ENCODE measurements around the gene FSTL4. TPM values are rescaled to one million over a fixed set of nuclear protein-coding genes. Genes with fewer than 3 reads are reported as not detected.

Gene FSTL4
- polyA plus RNA-seq, 1 donor from 2014 or later: 0.57 TPM

- Histone ChIP-seq H3F3A (ENCODE audit: insufficient read depth, low read length, poor library complexity, severe bottlenecking) (no peaks in the 10 kb centered on the region), H3K9me3 (ENCODE audit: low read length) (no peaks in the 10 kb centered on the region), H3K4me2 (ENCODE audit: low read length) (no peak overlapping the region), H3K36me3 (ENCODE audit: insufficient read depth, low read length) (no peaks in the 10 kb centered on the region), H3K4me3 (ENCODE audit: low read length) (no peak overlapping the region), H4K20me1 (ENCODE audit: insufficient read depth) (no peaks in the 10 kb centered on the region), H3K27ac (ENCODE audit: low read length) (no peak overlapping the region), H3K27me3 (ENCODE audit: insufficient read depth, low read depth, low read length) (no peaks in the 10 kb centered on the region), H2AFZ (ENCODE audit: low read depth, low read length) (no peak overlapping the region), H3K9ac (ENCODE audit: low read length) (no peak overlapping the region), H3K9me2 (ENCODE audit: insufficient read depth, low read length) (no peaks in the 10 kb centered on the region), H3K79me2 (replicated peaks; ENCODE audit: insufficient read depth, low read length) (no peaks in the 10 kb centered on the region)
- TF ChIP-seq CTCF (IDR thresholded peaks at IDR 0.05; ENCODE audit: poor library complexity, severe bottlenecking): no peak
- TF ChIP-seq RAD21 (conservative IDR thresholded peaks at IDR 0.05): no peak
- no peak for TF ChIP-seq MXI1 (conservative IDR thresholded peaks at IDR 0.05; ENCODE audit: poor library complexity, severe bottlenecking)
- no peak for TF ChIP-seq REST (IDR thresholded peaks at IDR 0.05; ENCODE audit: borderline replicate concordance)
- TF ChIP-seq EZH2 (IDR thresholded peaks at IDR 0.05; ENCODE audit: borderline replicate concordance, insufficient read depth, low read length, poor library complexity, severe bottlenecking): no peak
- TF ChIP-seq TAF1 (IDR thresholded peaks at IDR 0.05; ENCODE audit: low read depth): no peak
- no peak for TF ChIP-seq POLR2AphosphoS5 (IDR thresholded peaks at IDR 0.05)
- TF ChIP-seq EP300 (conservative IDR thresholded peaks at IDR 0.05; ENCODE audit: poor library complexity, severe bottlenecking): no peak
- TF ChIP-seq SMC3 (conservative IDR thresholded peaks at IDR 0.05; ENCODE audit: poor library complexity): no peak
Measured at GRCh38 chr5:133284306-133284705, 328.0 kb downstream of the FSTL4 start.

- no peaks in the 10 kb centered on the region for H3K79me2 ChIP-seq (replicated peaks; ENCODE audit: insufficient read depth, low read length)
- H3F3A ChIP-seq (ENCODE audit: insufficient read depth, low read length, poor library complexity, severe bottlenecking): no peaks in the 10 kb centered on the region
- no peaks in the 10 kb centered on the region for H3K36me3 ChIP-seq (ENCODE audit: insufficient read depth, low read length)
- no peaks in the 10 kb centered on the region for H3K27me3 ChIP-seq (ENCODE audit: insufficient read depth, low read depth, low read length)
- no peak overlapping the region for H3K9ac ChIP-seq (ENCODE audit: low read length)
- no peaks in the 10 kb centered on the region for H4K20me1 ChIP-seq (ENCODE audit: insufficient read depth)
- H3K27ac ChIP-seq (ENCODE audit: low read length): no peak overlapping the region
- H2AFZ ChIP-seq (ENCODE audit: low read depth, low read length): no peak overlapping the region
- no peaks in the 10 kb centered on the region for H3K9me3 ChIP-seq (ENCODE audit: low read length)
- no peaks in the 10 kb centered on the region for H3K9me2 ChIP-seq (ENCODE audit: insufficient read depth, low read length)
- no peak overlapping the region for H3K4me3 ChIP-seq (ENCODE audit: low read length)
- H3K4me2 ChIP-seq (ENCODE audit: low read length): no peak overlapping the region
- TF ChIP-seq MXI1 (conservative IDR thresholded peaks at IDR 0.05; ENCODE audit: poor library complexity, severe bottlenecking): no peak
- no peak for TF ChIP-seq SMC3 (conservative IDR thresholded peaks at IDR 0.05; ENCODE audit: poor library complexity)
- TF ChIP-seq TAF1 (IDR thresholded peaks at IDR 0.05; ENCODE audit: low read depth): no peak
- no peak for TF ChIP-seq RAD21 (conservative IDR thresholded peaks at IDR 0.05)
- no peak for TF ChIP-seq EZH2 (IDR thresholded peaks at IDR 0.05; ENCODE audit: borderline replicate concordance, insufficient read depth, low read length, poor library complexity, severe bottlenecking)
- no peak for TF ChIP-seq REST (IDR thresholded peaks at IDR 0.05; ENCODE audit: borderline replicate concordance)
- TF ChIP-seq EP300 (conservative IDR thresholded peaks at IDR 0.05; ENCODE audit: poor library complexity, severe bottlenecking): no peak
- TF ChIP-seq POLR2AphosphoS5 (IDR thresholded peaks at IDR 0.05): no peak
- no peak for TF ChIP-seq CTCF (IDR thresholded peaks at IDR 0.05; ENCODE audit: poor library complexity, severe bottlenecking)
Measured at GRCh38 chr5:133278317-133278716, 334.0 kb downstream of the FSTL4 start.

Measured in neural cell (in vitro differentiated cells).